HepG2 (cell line): Measurements from ENCODE around the gene HEPACAM. TPM values are rescaled to one million over a fixed set of nuclear protein-coding genes. Genes with fewer than 3 reads are reported as not detected.

Experiments
- ATAC-seq: fragments of 200-7000 bp; cut with Tn5 transposase; 3 replicates; pipeline ENCODE4 v1.9.1; 2020; ENCODE audit warnings: mild to moderate bottlenecking, moderate library complexity
- BruUV-seq: library from RNA; stranded (reverse); fragments of 400-500 nt; replicated peaks from 2 replicates; lab custom pipeline; 2021; lab: Mats Ljungman, UMichigan
- CTCF ChIA-PET: fragments of 300-600 bp; formaldehyde crosslinking; extraction: SDS; loops from one replicate; lab custom pipeline; 2021; ENCODE audit warnings: low total read pairs, inconsistent platforms, low intra/inter-chr PET ratio; lab: Yijun Ruan, JAX
- POLR2A ChIA-PET: fragments of 350-600 bp; sonication (Branson Sonifier 250); formaldehyde crosslinking; loops from one replicate; lab custom pipeline; 2020; ENCODE audit warnings: antibody characterized with exemption, inconsistent platforms; lab: Yijun Ruan, JAX
- DNase-seq: peaks from one replicate; pipeline ENCODE4 v3.0.0-alpha.2; 2015; ENCODE audit warnings: low spot score
- FAIRE-seq: peaks from 3 replicates; lab custom pipeline; 2011; peaks lifted over from hg19 to GRCh38; lab: Jason Lieb, UNC
- H2AFZ ChIP-seq: one replicate; pipeline ENCODE4 v1.6.1; 2011; ENCODE audit warnings: low read length, inconsistent platforms
- H3K27ac ChIP-seq: fragments of 300-600 bp; 3 replicates; pipeline ENCODE4 v1.8.0; 2011; ENCODE audit warnings: mixed run types, mild to moderate bottlenecking, mixed read lengths, low read length, inconsistent platforms; ENCODE audit not compliant: insufficient read depth; ENCODE audit errors: extremely low read length
- H3K27me3 ChIP-seq, 2 experiments: fragments of 200-600 bp in 1 of 2; 2 replicates in 1 of 2; 3 replicates in 1 of 2; pipeline versions ENCODE4 v1.6.0 to v1.8.0; 2011; ENCODE audit warnings: low read length in 2 of 2, mild to moderate bottlenecking in 2 of 2, moderate library complexity in 2 of 2, inconsistent platforms in 1 of 2; ENCODE audit not compliant: insufficient read depth in 2 of 2, control insufficient read depth in 1 of 2
- H3K36me3 ChIP-seq, 2 experiments: fragments of 200-600 bp in 1 of 2; replicated peaks in 1 of 2; 2 replicates in 1 of 2; 3 replicates in 1 of 2; pipeline versions ENCODE4 v1.5.1 to v1.8.0; 2011; ENCODE audit warnings: low read length in 2 of 2, inconsistent platforms in 1 of 2; ENCODE audit not compliant: insufficient read depth in 2 of 2, control insufficient read depth in 1 of 2
- H3K4me1 ChIP-seq: 2 replicates; pipeline ENCODE4 v1.5.1; 2012; ENCODE audit warnings: low read length, inconsistent platforms; ENCODE audit not compliant: insufficient read depth
- H3K4me2 ChIP-seq: 2 replicates; pipeline ENCODE4 v1.6.0; 2011; ENCODE audit warnings: low read depth, low read length, inconsistent platforms
- H3K4me3 ChIP-seq, 3 experiments: fragments of 200-600 bp in 1 of 3; sonication (generic), shearing (Covaris generic) in 1 of 3; replicated peaks in 1 of 3; 2 replicates each; pipeline ENCODE4 v1.5.1; 2011 to 2016; ENCODE audit warnings: low read length in 3 of 3, inconsistent platforms in 2 of 3, low read depth in 2 of 3, mild to moderate bottlenecking in 2 of 3, control low read depth in 1 of 3, mixed read lengths in 1 of 3; ENCODE audit not compliant: insufficient read depth in 1 of 3
- H3K79me2 ChIP-seq: one replicate; pipeline ENCODE4 v1.6.1; 2011; ENCODE audit warnings: low read length, inconsistent platforms; ENCODE audit not compliant: insufficient read depth
- H3K9ac ChIP-seq: 2 replicates; pipeline ENCODE4 v1.6.0; 2011; ENCODE audit warnings: mild to moderate bottlenecking, low read depth, low read length, inconsistent platforms; ENCODE audit not compliant: insufficient read depth
- H3K9me3 ChIP-seq: 2 replicates; pipeline ENCODE4 v1.5.1; 2012; ENCODE audit warnings: mild to moderate bottlenecking, low read length
- H4K20me1 ChIP-seq: 2 replicates; pipeline ENCODE4 v1.6.0; 2011; ENCODE audit warnings: inconsistent platforms, mild to moderate bottlenecking, low read length, moderate library complexity; ENCODE audit not compliant: insufficient read depth
- MIXL1 ChIP-seq: IDR thresholded peaks from 2 replicates; pipeline ENCODE4 v1.6.1; 2016
- TBL1XR1 ChIP-seq: fragments of 150-350 bp; IDR thresholded peaks from 2 replicates; pipeline ENCODE4 v1.6.1; 2014; ENCODE audit warnings: borderline replicate concordance, low read length; ENCODE audit not compliant: partially characterized antibody
- XRCC5 ChIP-seq: fragments of 200-400 bp; formaldehyde crosslinking; optimal IDR thresholded peaks from 2 replicates; pipeline ENCODE3; 2017; ENCODE audit warnings: mild to moderate bottlenecking, low read length
- in situ Hi-C: cut with HindIII; loops from 2 replicates; pipeline ENCODE4 v1.10.0; 2017; ENCODE audit warnings: low pct_unique_long_range_greater_than_20kb; ENCODE audit not compliant: extremely low pct_ligation_motif_present
- intact Hi-C: fragments of 100-400 bp; cut with micrococcal nuclease; formaldehyde crosslinking; loops from one replicate; pipeline ENCODE4 v1.10.0; 2022; ENCODE audit not compliant: unreplicated experiment
- polyA plus RNA-seq, 8 experiments: library from polyadenylated mRNA; depleted of rRNA in 3 of 8; stranded (reverse) in 7 of 8; unstranded in 1 of 8; fragments of >200 nt; fragmentation: Illumina TruSeq in 4 of 8; extraction: Trizol in 4 of 8; gene quantifications; 2 replicates each; pipeline versions ENCODE4 v1.2.1 to v1.2.3, GENCODE V29; 2011 to 2016; ENCODE audit warnings: low read depth in 4 of 8, missing spikeins in 1 of 8, mixed read lengths in 1 of 8; ENCODE audit not compliant: insufficient read depth in 1 of 8
- total RNA-seq, 5 experiments: library from RNA; depleted of rRNA; stranded (reverse); fragments of >200 nt; fragmentation: Illumina TruSeq; extraction: Trizol; gene quantifications; 2 replicates each; pipeline ENCODE4 v1.2.3, GENCODE V29; 2016; ENCODE audit warnings: low read depth in 1 of 5
- TF ChIP-seq, protein P1 (sequence below): sonication (generic); formaldehyde crosslinking; IDR thresholded peaks from 2 replicates; pipeline ENCODE4 v1.5.0; 2020; ENCODE audit warnings: mild to moderate bottlenecking, missing genetic modification reagents, borderline replicate concordance
- TF ChIP-seq, protein P2 (sequence below): sonication (generic); formaldehyde crosslinking; IDR thresholded peaks from 2 replicates; pipeline ENCODE4 v1.5.1; 2020; ENCODE audit warnings: mild to moderate bottlenecking, missing genetic modification reagents, borderline replicate concordance
- TF ChIP-seq, protein P3 (sequence below): sonication (generic); formaldehyde crosslinking; conservative IDR thresholded peaks from 2 replicates; pipeline ENCODE4 v1.4.0; 2020; ENCODE audit warnings: mild to moderate bottlenecking, missing genetic modification reagents, moderate library complexity
- TF ChIP-seq, protein P4 (sequence below): sonication (generic); formaldehyde crosslinking; conservative IDR thresholded peaks from 2 replicates; pipeline ENCODE4 v1.8.0; 2022; ENCODE audit warnings: missing genetic modification reagents

Gene HEPACAM
- total and polyA plus RNA-seq, 2 of the 13 experiments (the other 11 are each of a cell fraction or from before 2014, with no cell fraction given), result 66.9 to 121 TPM

DNA sequence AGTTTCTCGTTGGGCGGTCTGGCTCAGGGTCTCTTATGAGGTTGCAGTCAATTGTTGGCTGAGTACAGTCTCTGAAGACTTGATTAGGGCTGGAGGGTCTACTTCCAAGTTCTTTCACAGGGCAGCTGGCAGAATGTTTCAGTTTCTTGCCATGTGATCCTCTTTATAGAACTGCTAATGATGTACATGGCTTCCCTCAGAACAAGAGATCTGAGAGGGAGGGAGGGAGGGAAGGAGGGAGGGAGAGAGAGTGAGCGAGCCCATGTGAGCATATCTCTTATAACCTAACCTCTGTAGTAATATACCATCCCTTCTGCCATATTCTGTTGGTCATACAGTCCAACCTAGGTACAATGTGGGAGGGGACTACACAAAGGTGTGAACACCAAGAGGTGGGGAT is 15.5 kb upstream of the HEPACAM start (continued):
- TF ChIP-seq, protein P1, sequence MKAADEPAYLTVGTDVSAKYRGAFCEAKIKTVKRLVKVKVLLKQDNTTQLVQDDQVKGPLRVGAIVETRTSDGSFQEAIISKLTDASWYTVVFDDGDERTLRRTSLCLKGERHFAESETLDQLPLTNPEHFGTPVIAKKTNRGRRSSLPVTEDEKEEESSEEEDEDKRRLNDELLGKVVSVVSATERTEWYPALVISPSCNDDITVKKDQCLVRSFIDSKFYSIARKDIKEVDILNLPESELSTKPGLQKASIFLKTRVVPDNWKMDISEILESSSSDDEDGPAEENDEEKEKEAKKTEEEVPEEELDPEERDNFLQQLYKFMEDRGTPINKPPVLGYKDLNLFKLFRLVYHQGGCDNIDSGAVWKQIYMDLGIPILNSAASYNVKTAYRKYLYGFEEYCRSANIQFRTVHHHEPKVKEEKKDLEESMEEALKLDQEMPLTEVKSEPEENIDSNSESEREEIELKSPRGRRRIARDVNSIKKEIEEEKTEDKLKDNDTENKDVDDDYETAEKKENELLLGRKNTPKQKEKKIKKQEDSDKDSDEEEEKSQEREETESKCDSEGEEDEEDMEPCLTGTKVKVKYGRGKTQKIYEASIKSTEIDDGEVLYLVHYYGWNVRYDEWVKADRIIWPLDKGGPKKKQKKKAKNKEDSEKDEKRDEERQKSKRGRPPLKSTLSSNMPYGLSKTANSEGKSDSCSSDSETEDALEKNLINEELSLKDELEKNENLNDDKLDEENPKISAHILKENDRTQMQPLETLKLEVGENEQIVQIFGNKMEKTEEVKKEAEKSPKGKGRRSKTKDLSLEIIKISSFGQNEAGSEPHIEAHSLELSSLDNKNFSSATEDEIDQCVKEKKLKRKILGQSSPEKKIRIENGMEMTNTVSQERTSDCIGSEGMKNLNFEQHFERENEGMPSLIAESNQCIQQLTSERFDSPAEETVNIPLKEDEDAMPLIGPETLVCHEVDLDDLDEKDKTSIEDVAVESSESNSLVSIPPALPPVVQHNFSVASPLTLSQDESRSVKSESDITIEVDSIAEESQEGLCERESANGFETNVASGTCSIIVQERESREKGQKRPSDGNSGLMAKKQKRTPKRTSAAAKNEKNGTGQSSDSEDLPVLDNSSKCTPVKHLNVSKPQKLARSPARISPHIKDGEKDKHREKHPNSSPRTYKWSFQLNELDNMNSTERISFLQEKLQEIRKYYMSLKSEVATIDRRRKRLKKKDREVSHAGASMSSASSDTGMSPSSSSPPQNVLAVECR (CRISPR knock-in tag), result no peak
- TF ChIP-seq MIXL1, result no peak

DNA sequence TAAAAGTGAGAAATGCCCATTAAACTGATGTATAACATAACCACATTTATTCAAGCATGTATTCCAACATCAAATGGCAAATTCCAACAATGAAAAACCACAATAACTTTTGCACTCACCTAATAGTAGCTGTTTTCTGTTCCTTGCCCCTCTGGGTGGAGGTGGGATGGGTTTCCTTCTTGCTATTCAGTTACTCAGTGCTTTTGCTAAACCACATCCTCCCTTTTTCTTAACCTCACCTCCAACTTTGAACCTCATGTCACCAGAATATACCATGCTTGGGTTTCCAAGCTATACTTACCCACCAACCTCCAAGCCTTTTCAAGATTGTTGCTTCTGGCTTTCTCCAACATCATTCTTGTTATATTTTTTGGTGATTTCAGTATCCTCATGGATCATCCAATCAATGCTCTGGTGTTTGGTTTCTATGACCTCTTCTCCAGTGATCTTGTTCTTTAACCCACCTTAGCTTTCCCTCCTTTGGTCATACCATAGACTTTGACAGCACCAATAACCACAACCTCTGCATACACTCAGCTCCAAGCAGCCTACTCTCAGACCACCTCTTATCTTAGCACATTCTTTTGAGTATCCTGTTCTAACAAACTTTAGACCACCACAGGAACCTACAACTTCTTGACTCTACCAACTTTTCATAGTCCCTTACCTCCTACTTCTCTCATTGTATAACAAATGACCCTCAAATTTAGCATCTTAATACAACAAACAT is 14.9 kb upstream of the HEPACAM start:
- POLR2A ChIA-PET, result interaction anchor here (5.5 kb wide), 1 partner anchor 15 kb away, joined by 61 read pairs; the partner anchor contains the start of gene HEPACAM
- intact Hi-C loops, result no loop called here
- Histone ChIP-seq H3K9ac (no peak overlapping the region), H2AFZ (no peak overlapping the region), H3K27me3 (no peaks in the 10 kb centered on the region; a peak in 2 of 5 replicates), H3K4me3 (no peak overlapping the region), H3K4me1 (peaks cover 47% of the 10 kb centered on the region), H3K9me3 (no peaks in the 10 kb centered on the region), H3K4me2 (no peak overlapping the region), H3K79me2 (no peaks in the 10 kb centered on the region), H4K20me1 (no peaks in the 10 kb centered on the region), H3K27ac (no peak overlapping the region), H3K36me3 (no peaks in the 10 kb centered on the region)
- ATAC-seq (no peak), DNase-seq (no peak), FAIRE-seq (no peak)
- BruUV-seq, result no TSS peak
- in situ Hi-C loops, result loop anchor here (5.0 to 10.0 kb wide), 2 partner anchors 73 to 394 kb away; no protein-coding TSS in a partner anchor
- CTCF ChIA-PET, result no interaction called here
- no peak for TF ChIP-seq TBL1XR1
- TF ChIP-seq, protein P2, sequence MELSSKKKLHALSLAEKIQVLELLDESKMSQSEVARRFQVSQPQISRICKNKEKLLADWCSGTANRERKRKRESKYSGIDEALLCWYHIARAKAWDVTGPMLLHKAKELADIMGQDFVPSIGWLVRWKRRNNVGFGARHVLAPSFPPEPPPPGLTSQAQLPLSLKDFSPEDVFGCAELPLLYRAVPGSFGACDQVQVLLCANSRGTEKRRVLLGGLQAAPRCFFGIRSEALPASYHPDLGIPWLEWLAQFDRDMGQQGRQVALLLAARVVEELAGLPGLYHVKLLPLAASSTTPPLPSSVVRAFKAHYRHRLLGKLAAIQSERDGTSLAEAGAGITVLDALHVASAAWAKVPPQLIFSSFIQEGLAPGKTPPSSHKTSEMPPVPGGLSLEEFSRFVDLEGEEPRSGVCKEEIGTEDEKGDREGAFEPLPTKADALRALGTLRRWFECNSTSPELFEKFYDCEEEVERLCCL (CRISPR knock-in tag), result no peak
- TF ChIP-seq, protein P3, sequence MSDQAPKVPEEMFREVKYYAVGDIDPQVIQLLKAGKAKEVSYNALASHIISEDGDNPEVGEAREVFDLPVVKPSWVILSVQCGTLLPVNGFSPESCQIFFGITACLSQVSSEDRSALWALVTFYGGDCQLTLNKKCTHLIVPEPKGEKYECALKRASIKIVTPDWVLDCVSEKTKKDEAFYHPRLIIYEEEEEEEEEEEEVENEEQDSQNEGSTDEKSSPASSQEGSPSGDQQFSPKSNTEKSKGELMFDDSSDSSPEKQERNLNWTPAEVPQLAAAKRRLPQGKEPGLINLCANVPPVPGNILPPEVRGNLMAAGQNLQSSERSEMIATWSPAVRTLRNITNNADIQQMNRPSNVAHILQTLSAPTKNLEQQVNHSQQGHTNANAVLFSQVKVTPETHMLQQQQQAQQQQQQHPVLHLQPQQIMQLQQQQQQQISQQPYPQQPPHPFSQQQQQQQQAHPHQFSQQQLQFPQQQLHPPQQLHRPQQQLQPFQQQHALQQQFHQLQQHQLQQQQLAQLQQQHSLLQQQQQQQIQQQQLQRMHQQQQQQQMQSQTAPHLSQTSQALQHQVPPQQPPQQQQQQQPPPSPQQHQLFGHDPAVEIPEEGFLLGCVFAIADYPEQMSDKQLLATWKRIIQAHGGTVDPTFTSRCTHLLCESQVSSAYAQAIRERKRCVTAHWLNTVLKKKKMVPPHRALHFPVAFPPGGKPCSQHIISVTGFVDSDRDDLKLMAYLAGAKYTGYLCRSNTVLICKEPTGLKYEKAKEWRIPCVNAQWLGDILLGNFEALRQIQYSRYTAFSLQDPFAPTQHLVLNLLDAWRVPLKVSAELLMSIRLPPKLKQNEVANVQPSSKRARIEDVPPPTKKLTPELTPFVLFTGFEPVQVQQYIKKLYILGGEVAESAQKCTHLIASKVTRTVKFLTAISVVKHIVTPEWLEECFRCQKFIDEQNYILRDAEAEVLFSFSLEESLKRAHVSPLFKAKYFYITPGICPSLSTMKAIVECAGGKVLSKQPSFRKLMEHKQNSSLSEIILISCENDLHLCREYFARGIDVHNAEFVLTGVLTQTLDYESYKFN (CRISPR knock-in tag), result no peak
- TF ChIP-seq, protein P4, sequence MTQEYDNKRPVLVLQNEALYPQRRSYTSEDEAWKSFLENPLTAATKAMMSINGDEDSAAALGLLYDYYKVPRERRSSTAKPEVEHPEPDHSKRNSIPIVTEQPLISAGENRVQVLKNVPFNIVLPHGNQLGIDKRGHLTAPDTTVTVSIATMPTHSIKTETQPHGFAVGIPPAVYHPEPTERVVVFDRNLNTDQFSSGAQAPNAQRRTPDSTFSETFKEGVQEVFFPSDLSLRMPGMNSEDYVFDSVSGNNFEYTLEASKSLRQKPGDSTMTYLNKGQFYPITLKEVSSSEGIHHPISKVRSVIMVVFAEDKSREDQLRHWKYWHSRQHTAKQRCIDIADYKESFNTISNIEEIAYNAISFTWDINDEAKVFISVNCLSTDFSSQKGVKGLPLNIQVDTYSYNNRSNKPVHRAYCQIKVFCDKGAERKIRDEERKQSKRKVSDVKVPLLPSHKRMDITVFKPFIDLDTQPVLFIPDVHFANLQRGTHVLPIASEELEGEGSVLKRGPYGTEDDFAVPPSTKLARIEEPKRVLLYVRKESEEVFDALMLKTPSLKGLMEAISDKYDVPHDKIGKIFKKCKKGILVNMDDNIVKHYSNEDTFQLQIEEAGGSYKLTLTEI (CRISPR knock-in tag), result no peak
- no peak for TF ChIP-seq XRCC5
